ENCODE data around the gene CKS1B.

DNA sequence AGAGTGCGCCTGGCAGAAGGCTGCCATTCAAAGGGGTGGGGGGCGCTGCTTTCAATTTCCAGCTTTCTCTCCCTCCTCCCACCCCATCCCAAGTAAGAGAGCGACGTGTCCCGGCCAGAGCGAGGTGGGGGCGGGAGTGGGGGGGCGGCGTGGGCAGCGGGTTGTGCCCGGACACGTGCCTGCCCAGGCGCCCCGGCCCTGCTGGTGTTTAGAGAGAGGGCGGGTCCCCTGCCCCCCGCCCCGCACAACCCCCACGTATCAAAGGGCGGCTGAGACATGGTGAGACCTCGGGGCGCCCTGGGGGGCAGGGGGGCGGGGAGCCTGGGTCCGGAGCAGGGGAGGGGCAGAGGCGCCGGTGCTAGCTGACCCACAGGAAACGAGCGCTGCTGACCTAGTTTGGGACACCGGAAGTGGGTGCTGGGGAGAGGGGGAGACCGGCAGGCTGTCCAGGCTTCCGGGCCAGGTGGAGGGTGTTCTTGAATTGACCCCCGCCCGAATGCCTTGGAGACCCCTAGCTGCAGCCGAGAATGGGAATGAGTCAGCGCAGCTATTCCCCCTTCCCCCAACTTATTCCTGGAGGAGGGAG is 29.4 kb downstream of the CKS1B start:
- TF ChIP-seq, protein P1, sequence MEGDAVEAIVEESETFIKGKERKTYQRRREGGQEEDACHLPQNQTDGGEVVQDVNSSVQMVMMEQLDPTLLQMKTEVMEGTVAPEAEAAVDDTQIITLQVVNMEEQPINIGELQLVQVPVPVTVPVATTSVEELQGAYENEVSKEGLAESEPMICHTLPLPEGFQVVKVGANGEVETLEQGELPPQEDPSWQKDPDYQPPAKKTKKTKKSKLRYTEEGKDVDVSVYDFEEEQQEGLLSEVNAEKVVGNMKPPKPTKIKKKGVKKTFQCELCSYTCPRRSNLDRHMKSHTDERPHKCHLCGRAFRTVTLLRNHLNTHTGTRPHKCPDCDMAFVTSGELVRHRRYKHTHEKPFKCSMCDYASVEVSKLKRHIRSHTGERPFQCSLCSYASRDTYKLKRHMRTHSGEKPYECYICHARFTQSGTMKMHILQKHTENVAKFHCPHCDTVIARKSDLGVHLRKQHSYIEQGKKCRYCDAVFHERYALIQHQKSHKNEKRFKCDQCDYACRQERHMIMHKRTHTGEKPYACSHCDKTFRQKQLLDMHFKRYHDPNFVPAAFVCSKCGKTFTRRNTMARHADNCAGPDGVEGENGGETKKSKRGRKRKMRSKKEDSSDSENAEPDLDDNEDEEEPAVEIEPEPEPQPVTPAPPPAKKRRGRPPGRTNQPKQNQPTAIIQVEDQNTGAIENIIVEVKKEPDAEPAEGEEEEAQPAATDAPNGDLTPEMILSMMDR (IDR thresholded peaks at IDR 0.05) = no peak
- no peak for TF ChIP-seq EZH2 (IDR thresholded peaks at IDR 0.05; ENCODE audit: borderline replicate concordance, insufficient read depth, low read depth, low read length, poor library complexity, severe bottlenecking)

Measured in B cell (primary cell).